Liver (tissue), 3 donors: Measurements from ENCODE around the gene ZNF22.
A peak's percentile ranks its signal among the peaks of the same experiment; 100 is the strongest.

Source experiments
- EGR1 ChIP-seq, 2 donors: IDR thresholded peaks; 2 replicates each; pipeline ENCODE4 v1.6.1; 2016 to 2018; ENCODE audit warnings: antibody characterized with exemption in 2 of 2, low read depth in 2 of 2
- FOXA1 ChIP-seq: IDR thresholded peaks from 2 replicates; pipeline ENCODE4 v1.6.1; 2016; ENCODE audit warnings: antibody characterized with exemption
- JUND ChIP-seq, 2 donors: IDR thresholded peaks; 2 replicates each; pipeline ENCODE4 v1.6.1; 2016; ENCODE audit warnings: antibody characterized with exemption in 2 of 2
- RAD21 ChIP-seq, 2 donors: IDR thresholded peaks; 2 replicates each; pipeline ENCODE4 v1.6.1; 2016; ENCODE audit warnings: antibody characterized with exemption in 2 of 2, mild to moderate bottlenecking in 2 of 2
- SP1 ChIP-seq: IDR thresholded peaks from 2 replicates; pipeline ENCODE4 v1.6.1; 2018; ENCODE audit warnings: antibody characterized with exemption, mild to moderate bottlenecking
- TAF1 ChIP-seq: conservative IDR thresholded peaks from 2 replicates; pipeline ENCODE4 v1.6.1; 2016; ENCODE audit warnings: antibody characterized with exemption, mild to moderate bottlenecking
- YY1 ChIP-seq: IDR thresholded peaks from 2 replicates; pipeline ENCODE4 v1.6.1; 2016; ENCODE audit warnings: antibody characterized with exemption, mild to moderate bottlenecking
- TF ChIP-seq, protein P1 (sequence below): fragments of 150-350 bp; IDR thresholded peaks from 2 replicates; pipeline ENCODE4 v1.5.1; 2017; ENCODE audit warnings: improper control_type of control experiment, low read depth, low read length; ENCODE audit not compliant: missing input control
- TF ChIP-seq, protein P2 (sequence below): IDR thresholded peaks from 2 replicates; pipeline ENCODE4 v1.6.1; 2016; ENCODE audit warnings: antibody characterized with exemption
- TF ChIP-seq, protein P3 (sequence below): IDR thresholded peaks from 2 replicates; pipeline ENCODE4 v1.6.1; 2016; ENCODE audit warnings: antibody characterized with exemption
- TF ChIP-seq, protein P4 (sequence below): IDR thresholded peaks from 2 replicates; pipeline ENCODE4 v1.6.1; 2016; ENCODE audit warnings: antibody characterized with exemption, mild to moderate bottlenecking
- TF ChIP-seq, protein P5 (sequence below): IDR thresholded peaks from 2 replicates; pipeline ENCODE4 v1.6.1; 2016; ENCODE audit warnings: antibody characterized with exemption
- donor health status: healthy.
- donor health status: healthy.

DNA sequence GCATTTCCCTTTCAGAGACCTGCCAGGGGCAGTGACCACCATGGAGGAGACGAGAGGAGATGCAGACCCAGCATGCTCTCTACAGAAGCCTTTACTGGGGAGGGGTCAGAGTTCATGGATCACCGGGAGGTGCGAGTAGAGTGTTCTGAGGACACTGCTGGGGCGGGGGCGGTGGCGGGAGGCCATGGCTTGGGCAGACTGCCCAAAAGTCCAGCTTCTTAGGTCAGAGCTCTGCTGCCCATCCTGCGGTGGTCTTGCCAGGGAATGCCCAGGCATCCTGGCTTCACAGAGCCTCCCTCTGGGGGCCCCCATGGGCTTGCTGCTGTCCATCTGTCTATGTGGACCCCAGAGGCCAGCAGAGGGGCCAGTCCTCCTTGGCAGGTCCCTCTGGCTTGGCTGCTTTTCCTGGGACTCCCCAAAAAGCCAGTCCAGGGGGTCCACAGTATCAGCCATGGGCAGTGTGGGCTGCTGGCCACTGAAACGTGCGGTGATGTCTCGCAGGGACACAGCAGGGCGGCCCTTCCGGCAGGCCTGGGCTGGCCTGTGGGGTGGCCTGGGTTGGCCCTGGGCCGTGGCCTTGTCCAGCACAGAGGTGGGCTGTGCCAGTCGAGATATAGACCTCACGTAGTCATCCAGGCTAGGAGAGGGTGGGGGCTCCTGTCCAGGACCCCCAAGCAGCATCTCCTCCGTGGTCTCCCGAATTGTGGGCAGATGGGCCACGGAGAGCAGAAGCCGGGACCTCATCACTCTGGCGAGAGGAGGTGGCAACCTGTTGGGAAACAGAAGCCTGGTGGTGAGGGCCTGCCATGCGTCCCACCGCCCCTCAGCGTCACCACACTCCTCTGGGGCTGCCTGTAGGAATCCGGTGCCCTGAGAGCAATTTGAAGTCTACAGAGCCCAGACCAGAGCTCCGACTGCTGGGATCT is 23.2 kb upstream of the ZNF22 start:
- TF ChIP-seq, protein P1, sequence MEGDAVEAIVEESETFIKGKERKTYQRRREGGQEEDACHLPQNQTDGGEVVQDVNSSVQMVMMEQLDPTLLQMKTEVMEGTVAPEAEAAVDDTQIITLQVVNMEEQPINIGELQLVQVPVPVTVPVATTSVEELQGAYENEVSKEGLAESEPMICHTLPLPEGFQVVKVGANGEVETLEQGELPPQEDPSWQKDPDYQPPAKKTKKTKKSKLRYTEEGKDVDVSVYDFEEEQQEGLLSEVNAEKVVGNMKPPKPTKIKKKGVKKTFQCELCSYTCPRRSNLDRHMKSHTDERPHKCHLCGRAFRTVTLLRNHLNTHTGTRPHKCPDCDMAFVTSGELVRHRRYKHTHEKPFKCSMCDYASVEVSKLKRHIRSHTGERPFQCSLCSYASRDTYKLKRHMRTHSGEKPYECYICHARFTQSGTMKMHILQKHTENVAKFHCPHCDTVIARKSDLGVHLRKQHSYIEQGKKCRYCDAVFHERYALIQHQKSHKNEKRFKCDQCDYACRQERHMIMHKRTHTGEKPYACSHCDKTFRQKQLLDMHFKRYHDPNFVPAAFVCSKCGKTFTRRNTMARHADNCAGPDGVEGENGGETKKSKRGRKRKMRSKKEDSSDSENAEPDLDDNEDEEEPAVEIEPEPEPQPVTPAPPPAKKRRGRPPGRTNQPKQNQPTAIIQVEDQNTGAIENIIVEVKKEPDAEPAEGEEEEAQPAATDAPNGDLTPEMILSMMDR = no peak
- TF ChIP-seq RAD21 (IDR thresholded peaks at IDR 0.05) = peak in 1 of 2 donors; percentile 11
- TF ChIP-seq SP1 = peak; percentile 11
- TF ChIP-seq YY1 = no peak
- TF ChIP-seq EGR1 (IDR thresholded peaks at IDR 0.05; ENCODE audit: low read depth in 2 of 2) = peak in 1 of 2 donors; percentile 72
- TF ChIP-seq, protein P2, sequence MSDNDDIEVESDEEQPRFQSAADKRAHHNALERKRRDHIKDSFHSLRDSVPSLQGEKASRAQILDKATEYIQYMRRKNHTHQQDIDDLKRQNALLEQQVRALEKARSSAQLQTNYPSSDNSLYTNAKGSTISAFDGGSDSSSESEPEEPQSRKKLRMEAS = no peak
- no peak for TF ChIP-seq TAF1
- TF ChIP-seq JUND (IDR thresholded peaks at IDR 0.05) = no peak
- TF ChIP-seq, protein P3, sequence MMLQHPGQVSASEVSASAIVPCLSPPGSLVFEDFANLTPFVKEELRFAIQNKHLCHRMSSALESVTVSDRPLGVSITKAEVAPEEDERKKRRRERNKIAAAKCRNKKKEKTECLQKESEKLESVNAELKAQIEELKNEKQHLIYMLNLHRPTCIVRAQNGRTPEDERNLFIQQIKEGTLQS = no peak
- TF ChIP-seq, protein P4, sequence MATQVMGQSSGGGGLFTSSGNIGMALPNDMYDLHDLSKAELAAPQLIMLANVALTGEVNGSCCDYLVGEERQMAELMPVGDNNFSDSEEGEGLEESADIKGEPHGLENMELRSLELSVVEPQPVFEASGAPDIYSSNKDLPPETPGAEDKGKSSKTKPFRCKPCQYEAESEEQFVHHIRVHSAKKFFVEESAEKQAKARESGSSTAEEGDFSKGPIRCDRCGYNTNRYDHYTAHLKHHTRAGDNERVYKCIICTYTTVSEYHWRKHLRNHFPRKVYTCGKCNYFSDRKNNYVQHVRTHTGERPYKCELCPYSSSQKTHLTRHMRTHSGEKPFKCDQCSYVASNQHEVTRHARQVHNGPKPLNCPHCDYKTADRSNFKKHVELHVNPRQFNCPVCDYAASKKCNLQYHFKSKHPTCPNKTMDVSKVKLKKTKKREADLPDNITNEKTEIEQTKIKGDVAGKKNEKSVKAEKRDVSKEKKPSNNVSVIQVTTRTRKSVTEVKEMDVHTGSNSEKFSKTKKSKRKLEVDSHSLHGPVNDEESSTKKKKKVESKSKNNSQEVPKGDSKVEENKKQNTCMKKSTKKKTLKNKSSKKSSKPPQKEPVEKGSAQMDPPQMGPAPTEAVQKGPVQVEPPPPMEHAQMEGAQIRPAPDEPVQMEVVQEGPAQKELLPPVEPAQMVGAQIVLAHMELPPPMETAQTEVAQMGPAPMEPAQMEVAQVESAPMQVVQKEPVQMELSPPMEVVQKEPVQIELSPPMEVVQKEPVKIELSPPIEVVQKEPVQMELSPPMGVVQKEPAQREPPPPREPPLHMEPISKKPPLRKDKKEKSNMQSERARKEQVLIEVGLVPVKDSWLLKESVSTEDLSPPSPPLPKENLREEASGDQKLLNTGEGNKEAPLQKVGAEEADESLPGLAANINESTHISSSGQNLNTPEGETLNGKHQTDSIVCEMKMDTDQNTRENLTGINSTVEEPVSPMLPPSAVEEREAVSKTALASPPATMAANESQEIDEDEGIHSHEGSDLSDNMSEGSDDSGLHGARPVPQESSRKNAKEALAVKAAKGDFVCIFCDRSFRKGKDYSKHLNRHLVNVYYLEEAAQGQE = no peak
- no peak for TF ChIP-seq FOXA1
- TF ChIP-seq, protein P5, sequence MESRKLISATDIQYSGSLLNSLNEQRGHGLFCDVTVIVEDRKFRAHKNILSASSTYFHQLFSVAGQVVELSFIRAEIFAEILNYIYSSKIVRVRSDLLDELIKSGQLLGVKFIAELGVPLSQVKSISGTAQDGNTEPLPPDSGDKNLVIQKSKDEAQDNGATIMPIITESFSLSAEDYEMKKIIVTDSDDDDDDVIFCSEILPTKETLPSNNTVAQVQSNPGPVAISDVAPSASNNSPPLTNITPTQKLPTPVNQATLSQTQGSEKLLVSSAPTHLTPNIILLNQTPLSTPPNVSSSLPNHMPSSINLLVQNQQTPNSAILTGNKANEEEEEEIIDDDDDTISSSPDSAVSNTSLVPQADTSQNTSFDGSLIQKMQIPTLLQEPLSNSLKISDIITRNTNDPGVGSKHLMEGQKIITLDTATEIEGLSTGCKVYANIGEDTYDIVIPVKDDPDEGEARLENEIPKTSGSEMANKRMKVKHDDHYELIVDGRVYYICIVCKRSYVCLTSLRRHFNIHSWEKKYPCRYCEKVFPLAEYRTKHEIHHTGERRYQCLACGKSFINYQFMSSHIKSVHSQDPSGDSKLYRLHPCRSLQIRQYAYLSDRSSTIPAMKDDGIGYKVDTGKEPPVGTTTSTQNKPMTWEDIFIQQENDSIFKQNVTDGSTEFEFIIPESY = no peak
